H1 (cell line): ENCODE measurements around the gene ITPKB. TPM values are rescaled to one million over a fixed set of nuclear protein-coding genes. Genes with fewer than 3 reads are reported as not detected.

Source experiments
- CTCF ChIA-PET: fragments of 300-600 bp; sonication (Branson Sonifier 250); formaldehyde crosslinking; loops from one replicate; lab custom pipeline; 2021; ENCODE audit not compliant: partially characterized antibody; lab: Charles Lee
- POLR2A ChIA-PET: fragments of 300-600 bp; sonication (Branson Sonifier 250); formaldehyde crosslinking; loops from one replicate; lab custom pipeline; 2021; ENCODE audit warnings: inconsistent platforms; ENCODE audit not compliant: partially characterized antibody; lab: Charles Lee
- DNase-seq, 2 experiments: peaks; one replicate each; pipeline versions ENCODE4 v3.0.0 to v3.0.0-alpha.2; 2010 to 2022; ENCODE audit warnings: low spot score in 2 of 2, low read depth in 1 of 2, mixed read lengths in 1 of 2
- FAIRE-seq: peaks from 2 replicates; lab custom pipeline; 2011; peaks lifted over from hg19 to GRCh38; lab: Jason Lieb, UNC
- H2AFZ ChIP-seq: 2 replicates; pipeline ENCODE4 v1.8.1; 2012; ENCODE audit warnings: low read length, inconsistent platforms
- H2AK5ac ChIP-seq: 2 replicates; pipeline ENCODE4 v1.6.1; 2013; ENCODE audit warnings: low read depth, low read length
- H2BK120ac ChIP-seq: replicated peaks from 2 replicates; pipeline ENCODE3; 2013; ENCODE audit warnings: low read depth, low read length, inconsistent platforms
- H2BK12ac ChIP-seq: 2 replicates; pipeline ENCODE4 v1.6.1; 2013; ENCODE audit warnings: low read depth, low read length
- H2BK15ac ChIP-seq: 2 replicates; pipeline ENCODE4 v1.6.1; 2013; ENCODE audit warnings: low read length
- H2BK20ac ChIP-seq: 2 replicates; pipeline ENCODE4 v1.6.1; 2013; ENCODE audit warnings: low read length
- H2BK5ac ChIP-seq: 2 replicates; pipeline ENCODE4 v1.6.1; 2013; ENCODE audit warnings: low read depth, low read length
- H3K14ac ChIP-seq: 2 replicates; pipeline ENCODE4 v1.6.1; 2013; ENCODE audit warnings: inconsistent platforms; ENCODE audit not compliant: insufficient read length
- H3K18ac ChIP-seq: 2 replicates; pipeline ENCODE4 v1.6.1; 2013; ENCODE audit warnings: low read length; ENCODE audit errors: extremely low read depth
- H3K23ac ChIP-seq: 2 replicates; pipeline ENCODE4 v1.6.1; 2013; ENCODE audit warnings: inconsistent platforms; ENCODE audit not compliant: insufficient read length
- H3K23me2 ChIP-seq: 2 replicates; pipeline ENCODE4 v1.6.1; 2013; ENCODE audit warnings: low read depth, low read length
- H3K27ac ChIP-seq: 2 replicates; pipeline ENCODE4 v1.6.1; 2011; ENCODE audit warnings: low read depth, low read length, inconsistent platforms
- H3K27me3 ChIP-seq, 4 experiments: replicated peaks in 1 of 4; 1 replicate in 1 of 4; 2 replicates in 3 of 4; pipeline versions ENCODE4 v1.6.1 to v1.8.1; 2011 to 2013; ENCODE audit warnings: low read length in 3 of 4, mild to moderate bottlenecking in 3 of 4, inconsistent platforms in 2 of 4, mixed read lengths in 2 of 4, moderate library complexity in 1 of 4; ENCODE audit not compliant: control insufficient read depth in 3 of 4, insufficient read depth in 3 of 4; ENCODE audit errors: extremely low read depth in 1 of 4
- H3K36me3 ChIP-seq, 4 experiments: 2 replicates each; pipeline versions ENCODE4 v1.6.1 to v1.8.1; 2011 to 2013; ENCODE audit warnings: mild to moderate bottlenecking in 4 of 4, low read length in 3 of 4, moderate library complexity in 2 of 4, control low read depth in 1 of 4, inconsistent platforms in 1 of 4; ENCODE audit not compliant: insufficient read depth in 4 of 4, control insufficient read depth in 2 of 4
- H3K4ac ChIP-seq: replicated peaks from 2 replicates; pipeline ENCODE3; 2013; ENCODE audit warnings: low read length, low read depth, mixed read lengths, inconsistent platforms; ENCODE audit not compliant: insufficient read length
- H3K4me1 ChIP-seq, 4 experiments: replicated peaks in 1 of 4; 1 replicate in 1 of 4; 2 replicates in 3 of 4; pipeline versions ENCODE4 v1.6.1 to v1.8.1; 2011 to 2013; ENCODE audit warnings: low read length in 3 of 4, inconsistent platforms in 2 of 4, mixed read lengths in 1 of 4; ENCODE audit not compliant: insufficient read depth in 4 of 4, control insufficient read depth in 3 of 4
- H3K4me2 ChIP-seq, 2 experiments: 2 replicates each; pipeline versions ENCODE4 v1.6.1 to v1.8.1; 2011 to 2013; ENCODE audit warnings: low read depth in 2 of 2, low read length in 2 of 2, control low read depth in 1 of 2, inconsistent platforms in 1 of 2, mild to moderate bottlenecking in 1 of 2; ENCODE audit not compliant: insufficient read depth in 1 of 2
- H3K4me3 ChIP-seq, 4 experiments: fragments of 200-600, 300-600 bp in 1 of 4; sonication (generic), shearing (Covaris generic), sonication (Bioruptor Twin) in 1 of 4; 2 replicates each; pipeline versions ENCODE4 v1.5.1 to v1.8.1; 2011 to 2016; ENCODE audit warnings: low read length in 4 of 4, low read depth in 3 of 4, control low read depth in 2 of 4, inconsistent platforms in 2 of 4, mild to moderate bottlenecking in 2 of 4, mixed read lengths in 1 of 4, moderate library complexity in 1 of 4; ENCODE audit not compliant: insufficient read depth in 2 of 4; ENCODE audit errors: extremely low read depth in 1 of 4
- H3K56ac ChIP-seq: replicated peaks from 2 replicates; pipeline ENCODE3; 2013; ENCODE audit warnings: low read depth, mild to moderate bottlenecking, mixed read lengths, low read length, inconsistent platforms; ENCODE audit not compliant: insufficient read length
- H3K79me1 ChIP-seq: 2 replicates; pipeline ENCODE4 v1.6.1; 2013; ENCODE audit warnings: low read depth, low read length, control low read depth
- H3K79me2 ChIP-seq, 2 experiments: 2 replicates each; pipeline versions ENCODE4 v1.6.1 to v1.8.1; 2012 to 2013; ENCODE audit warnings: low read length in 2 of 2, mild to moderate bottlenecking in 2 of 2, inconsistent platforms in 1 of 2; ENCODE audit not compliant: insufficient read depth in 2 of 2, control insufficient read depth in 1 of 2
- H3K9ac ChIP-seq, 4 experiments: replicated peaks in 1 of 4; 1 replicate in 1 of 4; 2 replicates in 3 of 4; pipeline versions ENCODE4 v1.6.1 to v1.8.1; 2011 to 2013; ENCODE audit warnings: low read depth in 3 of 4, low read length in 3 of 4, control low read depth in 2 of 4, mild to moderate bottlenecking in 2 of 4, moderate library complexity in 2 of 4, inconsistent platforms in 1 of 4; ENCODE audit errors: extremely low read depth in 1 of 4
- H3K9me3 ChIP-seq, 2 experiments: 2 replicates each; pipeline versions ENCODE4 v1.6.1 to v1.8.1; 2012 to 2013; ENCODE audit warnings: mild to moderate bottlenecking in 2 of 2, moderate library complexity in 2 of 2, control low read depth in 1 of 2, inconsistent platforms in 1 of 2, low read depth in 1 of 2, low read length in 1 of 2, mixed read lengths in 1 of 2; ENCODE audit not compliant: insufficient read depth in 2 of 2
- H4K20me1 ChIP-seq, 2 experiments: replicated peaks in 1 of 2; 2 replicates each; pipeline versions ENCODE3 to v1.8.1; 2011 to 2013; ENCODE audit warnings: inconsistent platforms in 2 of 2, low read length in 2 of 2, mild to moderate bottlenecking in 1 of 2; ENCODE audit not compliant: insufficient read depth in 2 of 2, control insufficient read depth in 1 of 2
- H4K5ac ChIP-seq: 2 replicates; pipeline ENCODE4 v1.6.1; 2013; ENCODE audit warnings: low read length, low read depth, mixed read lengths, inconsistent platforms; ENCODE audit not compliant: insufficient read length
- H4K8ac ChIP-seq: 2 replicates; pipeline ENCODE4 v1.8.0; 2013; ENCODE audit warnings: mild to moderate bottlenecking, moderate library complexity, low read length, inconsistent platforms; ENCODE audit not compliant: insufficient read depth; ENCODE audit errors: extremely low read depth
- H4K91ac ChIP-seq: replicated peaks from 2 replicates; pipeline ENCODE3; 2013; ENCODE audit warnings: low read length, mixed read lengths, inconsistent platforms; ENCODE audit not compliant: insufficient read length
- BRCA1 ChIP-seq: IDR thresholded peaks from 2 replicates; pipeline ENCODE4 v1.6.1; 2012; ENCODE audit warnings: low read depth, low read length, improper control_type of control experiment
- HDAC6 ChIP-seq: IDR thresholded peaks from one replicate; pipeline ENCODE4 v1.7.1; 2012; ENCODE audit warnings: low read depth, mild to moderate bottlenecking, inconsistent platforms, low read length, moderate library complexity
- KDM5A ChIP-seq: fragments of 200-600 bp; IDR thresholded peaks from 2 replicates; pipeline ENCODE4 v1.7.1; 2012; ENCODE audit warnings: mild to moderate bottlenecking, low read length, inconsistent platforms, mixed read lengths
- TAF1 ChIP-seq: IDR thresholded peaks from 2 replicates; pipeline ENCODE4 v1.6.1; 2011; ENCODE audit warnings: mild to moderate bottlenecking, low read depth, low read length
- YY1 ChIP-seq: IDR thresholded peaks from 2 replicates; pipeline ENCODE4 v1.6.1; 2011; ENCODE audit warnings: low read depth, mild to moderate bottlenecking, low read length
- WGBS, 2 experiments: shearing (Covaris generic) in 1 of 2; methylation state at CpG; one replicate each; pipeline versions ENCODE4 v1.1.6 to v1.1.7; 2013 to 2015; ENCODE audit warnings: low lambda C conversion rate in 2 of 2, mixed read lengths in 2 of 2, inconsistent platforms in 1 of 2, low coverage in 1 of 2, missing lambda C conversion rate in 1 of 2; ENCODE audit not compliant: insufficient replicate concordance in 2 of 2, insufficient coverage in 1 of 2, insufficient read length in 1 of 2; ENCODE audit errors: extremely low coverage in 1 of 2, missing lambda C conversion rate in 1 of 2; 5-methylcytosine and 5-hydroxymethylcytosine counted together
- polyA plus RNA-seq, 7 experiments: library from polyadenylated mRNA; depleted of rRNA in 3 of 7; stranded (reverse) in 5 of 7; unstranded in 2 of 7; fragments of >200 nt in 5 of 7; fragments of 200-250 nt in 2 of 7; gene quantifications; 1 replicate in 5 of 7; 2 replicates in 1 of 7; 4 replicates in 1 of 7; pipeline versions ENCODE4 v1.2.1 to v1.2.3, GENCODE V29; 2011 to 2013; ENCODE audit warnings: missing spikeins in 2 of 7, mixed read lengths in 2 of 7
- total RNA-seq: library from RNA; stranded (reverse); fragmentation: NEBNext Ultra II Directional; extraction: Animal tissue kit (Norgen Biotek cat#: 25700); gene quantifications from 2 replicates; pipeline ENCODE4 v1.2.1, GENCODE V29; 2021
- TF ChIP-seq, protein P1 (sequence below), 3 experiments: IDR thresholded peaks; 1 replicate in 2 of 3; 2 replicates in 1 of 3; pipeline versions ENCODE4 v1.5.1 to v1.6.1; 2011; ENCODE audit warnings: low read length in 3 of 3, mild to moderate bottlenecking in 3 of 3, inconsistent platforms in 2 of 3, low read depth in 1 of 3, moderate library complexity in 1 of 3; ENCODE audit not compliant: insufficient read depth in 1 of 3; ENCODE audit errors: control extremely low read depth in 1 of 3
- TF ChIP-seq, protein P2 (sequence below): IDR thresholded peaks from 2 replicates; pipeline ENCODE4 v1.6.1; 2012; ENCODE audit warnings: inconsistent platforms
- TF ChIP-seq, protein P3 (sequence below): IDR thresholded peaks from 2 replicates; pipeline ENCODE4 v1.6.1; 2011; ENCODE audit warnings: low read length, improper control_type of control experiment
- TF ChIP-seq, protein P4 (sequence below): IDR thresholded peaks from 2 replicates; pipeline ENCODE4 v1.6.1; 2011; ENCODE audit warnings: low read depth, mild to moderate bottlenecking, low read length; ENCODE audit not compliant: insufficient read depth

Gene ITPKB
- total and polyA plus RNA-seq, 2 of the 8 experiments (the other 6 are each of a cell fraction or from before 2014, with no cell fraction given): 1.7 to 4.8 TPM

DNA sequence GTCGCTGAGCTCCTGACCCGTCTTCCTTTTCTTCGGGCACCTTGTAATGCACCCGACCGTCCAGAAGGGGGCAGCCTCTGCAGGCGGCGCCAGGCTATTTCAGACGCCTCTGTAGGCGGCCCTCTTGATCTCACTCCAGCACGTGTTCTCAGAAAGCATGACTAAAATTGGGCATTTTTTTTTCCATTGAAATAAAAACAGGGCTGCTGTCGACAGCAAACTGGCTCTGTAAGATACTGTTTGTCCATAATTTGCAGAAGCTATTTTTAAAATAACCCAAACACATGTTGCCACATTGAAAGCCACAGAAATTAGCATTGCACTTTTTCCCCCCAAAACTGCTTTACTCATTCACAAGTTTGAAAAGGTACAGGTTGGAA is 112.5 kb downstream of the ITPKB start:
- Histone ChIP-seq H3K9ac (no peak overlapping the region), H3K27ac (no peak overlapping the region), H3K27me3 (peaks cover 0 to 10% (median 10%) of the 10 kb centered on the region in 4 experiments; a peak in 6 of 7 replicates), H3K36me3 (no peaks in the 10 kb centered on the region), H3K4ac (no peak overlapping the region), H2BK12ac (no peak overlapping the region), H3K4me3 (no peak overlapping the region), H3K23ac (no peak overlapping the region), H4K8ac (no peak overlapping the region), H3K79me2 (no peaks in the 10 kb centered on the region), H2BK5ac (no peak overlapping the region), H2AK5ac (no peak overlapping the region), H4K5ac (no peak overlapping the region), H3K4me2 (no peak overlapping the region), H3K56ac (no peak overlapping the region), H3K14ac (no peak overlapping the region), H2BK20ac (no peak overlapping the region), H4K20me1 (no peaks in the 10 kb centered on the region), H3K9me3 (0 out of 4 replicates have a peak, but pooled peaks cover 0 to 4% of the 10 kb centered on the region in 2 experiments), H2AFZ (no peak overlapping the region), H3K23me2 (no peaks in the 10 kb centered on the region), H2BK15ac (no peak overlapping the region), H3K18ac (no peak overlapping the region), H2BK120ac (no peak overlapping the region), H3K4me1 (no peaks in the 10 kb centered on the region), H3K79me1 (no peaks in the 10 kb centered on the region), H4K91ac (no peak overlapping the region)
- DNase-seq (peak; percentile 56 to 91), FAIRE-seq (peak; percentile 68)
- ChIA-PET POLR2A (interaction anchor here (1.3 kb wide), 1 partner anchor 18 kb away, joined by 3 read pairs; no protein-coding TSS in a partner anchor), CTCF (interaction anchor here (0.6 to 14.1 kb wide), 48 partner anchors 9 to 660 kb away, joined by 3 to 184 read pairs (median 4); no protein-coding TSS in a partner anchor)
- 13% methylated on average over 11 of the region's 11 CpGs; no CpG with 5 or more reads in 1 of the 2 experiments for WGBS, 2 experiments
- TF ChIP-seq TAF1 (no peak), YY1 (peak; percentile 35; the same call in 1 of the 2 replicates), KDM5A (no peak), BRCA1 (no peak), HDAC6 (no peak)
- TF ChIP-seq, protein P1, sequence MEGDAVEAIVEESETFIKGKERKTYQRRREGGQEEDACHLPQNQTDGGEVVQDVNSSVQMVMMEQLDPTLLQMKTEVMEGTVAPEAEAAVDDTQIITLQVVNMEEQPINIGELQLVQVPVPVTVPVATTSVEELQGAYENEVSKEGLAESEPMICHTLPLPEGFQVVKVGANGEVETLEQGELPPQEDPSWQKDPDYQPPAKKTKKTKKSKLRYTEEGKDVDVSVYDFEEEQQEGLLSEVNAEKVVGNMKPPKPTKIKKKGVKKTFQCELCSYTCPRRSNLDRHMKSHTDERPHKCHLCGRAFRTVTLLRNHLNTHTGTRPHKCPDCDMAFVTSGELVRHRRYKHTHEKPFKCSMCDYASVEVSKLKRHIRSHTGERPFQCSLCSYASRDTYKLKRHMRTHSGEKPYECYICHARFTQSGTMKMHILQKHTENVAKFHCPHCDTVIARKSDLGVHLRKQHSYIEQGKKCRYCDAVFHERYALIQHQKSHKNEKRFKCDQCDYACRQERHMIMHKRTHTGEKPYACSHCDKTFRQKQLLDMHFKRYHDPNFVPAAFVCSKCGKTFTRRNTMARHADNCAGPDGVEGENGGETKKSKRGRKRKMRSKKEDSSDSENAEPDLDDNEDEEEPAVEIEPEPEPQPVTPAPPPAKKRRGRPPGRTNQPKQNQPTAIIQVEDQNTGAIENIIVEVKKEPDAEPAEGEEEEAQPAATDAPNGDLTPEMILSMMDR (IDR thresholded peaks at IDR 0.05; ENCODE audit: control extremely low read depth in 1 of 3, insufficient read depth in 1 of 3, low read depth in 1 of 3, low read length in 3 of 3): peak; percentile 86 to 94 (median 88)
- TF ChIP-seq, protein P2, sequence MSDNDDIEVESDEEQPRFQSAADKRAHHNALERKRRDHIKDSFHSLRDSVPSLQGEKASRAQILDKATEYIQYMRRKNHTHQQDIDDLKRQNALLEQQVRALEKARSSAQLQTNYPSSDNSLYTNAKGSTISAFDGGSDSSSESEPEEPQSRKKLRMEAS: peak; percentile 92
- TF ChIP-seq, protein P3, sequence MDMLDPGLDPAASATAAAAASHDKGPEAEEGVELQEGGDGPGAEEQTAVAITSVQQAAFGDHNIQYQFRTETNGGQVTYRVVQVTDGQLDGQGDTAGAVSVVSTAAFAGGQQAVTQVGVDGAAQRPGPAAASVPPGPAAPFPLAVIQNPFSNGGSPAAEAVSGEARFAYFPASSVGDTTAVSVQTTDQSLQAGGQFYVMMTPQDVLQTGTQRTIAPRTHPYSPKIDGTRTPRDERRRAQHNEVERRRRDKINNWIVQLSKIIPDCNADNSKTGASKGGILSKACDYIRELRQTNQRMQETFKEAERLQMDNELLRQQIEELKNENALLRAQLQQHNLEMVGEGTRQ: no peak
- TF ChIP-seq, protein P4, sequence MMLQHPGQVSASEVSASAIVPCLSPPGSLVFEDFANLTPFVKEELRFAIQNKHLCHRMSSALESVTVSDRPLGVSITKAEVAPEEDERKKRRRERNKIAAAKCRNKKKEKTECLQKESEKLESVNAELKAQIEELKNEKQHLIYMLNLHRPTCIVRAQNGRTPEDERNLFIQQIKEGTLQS: peak; percentile 49; the same call in 1 of the 2 replicates
